ENCODE data around the gene INTS14.
"Not testable (repeated sequence)": the region's sequence is repeated elsewhere in the genome, so short reads cannot be mapped to it uniquely, and the experiment has no call there.

INTS14 gene

DNA sequence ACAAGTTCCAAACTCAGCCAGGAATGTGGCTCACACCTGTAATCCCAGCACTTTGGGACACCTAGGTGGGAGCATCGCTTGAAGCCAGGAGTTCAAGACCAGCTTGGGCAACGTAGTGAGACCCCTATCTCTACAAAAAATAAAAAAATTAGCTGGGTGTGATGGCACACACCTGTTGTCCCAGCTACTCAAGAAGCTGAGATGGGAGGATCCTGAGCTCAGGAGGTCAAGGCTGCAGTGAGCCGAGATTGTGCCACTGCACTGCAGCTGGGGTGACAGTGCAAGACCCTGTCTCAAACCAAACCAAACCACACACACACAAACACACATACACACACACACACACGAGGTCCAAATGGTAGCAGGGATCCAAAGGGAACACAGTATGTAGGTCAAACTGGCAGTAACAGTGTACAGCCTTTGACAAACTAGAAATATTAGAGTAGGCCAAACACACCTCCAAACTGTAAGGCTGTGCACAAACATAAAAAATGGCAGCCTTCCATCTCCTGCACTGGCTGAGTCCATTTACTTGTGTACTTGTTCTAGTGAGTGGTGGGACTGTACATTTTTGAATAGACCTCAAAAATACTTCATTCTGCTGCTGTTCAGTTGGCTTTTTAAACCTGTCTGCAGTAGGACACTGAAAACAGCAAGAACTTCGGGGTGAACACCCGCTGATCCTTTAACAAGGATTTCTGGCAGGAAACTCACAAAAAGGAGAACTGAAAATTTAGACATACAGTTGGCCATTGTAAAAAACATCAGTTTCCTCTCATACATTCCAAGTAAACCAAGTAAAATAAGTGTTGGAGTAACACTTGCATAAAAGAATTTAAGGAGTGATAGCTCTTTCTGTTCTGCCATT lies 33.6 kb downstream of the INTS14 start:
- peak; percentile 15 for DNase-seq

DNA sequence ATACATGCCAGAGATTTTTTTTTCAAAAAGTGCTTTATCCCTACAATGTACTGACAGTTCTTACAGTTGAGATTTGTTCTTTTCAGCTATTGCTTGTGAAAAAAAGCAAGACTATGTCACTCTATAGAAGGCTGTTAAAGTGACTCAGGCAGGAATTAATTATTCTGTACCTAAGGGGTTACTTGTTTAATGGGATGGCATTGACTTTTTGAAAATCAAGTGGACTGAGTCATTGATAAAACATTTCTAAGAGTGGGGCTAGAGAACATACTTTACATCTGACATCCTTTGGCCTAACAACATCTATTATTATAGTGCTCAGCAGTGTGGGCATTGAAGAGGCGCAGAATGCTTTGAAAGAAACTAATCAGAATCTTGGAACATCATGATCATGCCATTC lies 34.3 kb downstream of the INTS14 start:
- no peak for DNase-seq

DNA sequence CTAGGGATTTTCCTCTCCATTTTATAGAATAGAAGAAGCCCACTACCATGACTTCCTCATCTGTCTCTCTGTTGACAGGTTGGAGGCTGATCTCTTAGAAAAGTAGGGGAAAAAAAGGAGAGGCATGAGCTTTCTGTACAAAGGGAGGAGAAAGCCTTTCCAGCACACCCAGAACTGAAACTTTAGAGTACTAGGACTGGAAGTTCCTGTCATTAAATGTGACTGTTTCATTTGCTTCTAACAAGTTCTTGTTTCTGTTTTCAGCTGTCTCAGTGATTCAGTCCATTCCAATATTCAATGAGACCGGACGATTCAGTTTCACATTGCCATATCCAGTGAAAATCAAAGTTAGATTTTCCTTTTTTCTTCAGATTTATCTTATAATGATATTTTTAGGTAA lies 39.0 kb downstream of the INTS14 start:
- DNase-seq = no peak

DNA sequence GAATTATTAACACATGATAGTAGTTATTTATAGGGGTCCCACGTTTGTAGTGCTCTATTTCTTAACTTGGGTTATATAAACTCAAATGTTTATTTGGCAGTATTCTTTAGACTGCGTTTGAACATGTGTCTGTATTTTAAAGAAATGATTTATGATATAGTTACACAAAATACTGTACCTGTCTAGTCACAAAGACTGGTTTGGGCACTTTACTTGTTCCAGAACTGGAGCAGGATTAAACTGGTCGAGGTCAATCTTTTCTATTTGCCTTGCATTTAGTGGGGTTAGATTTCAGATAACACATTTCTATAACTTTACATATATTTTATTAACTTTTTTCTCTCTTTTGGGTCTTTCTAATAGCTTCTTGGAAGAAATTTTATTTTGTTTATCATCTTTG lies 41.2 kb downstream of the INTS14 start:
- no peak for DNase-seq

DNA sequence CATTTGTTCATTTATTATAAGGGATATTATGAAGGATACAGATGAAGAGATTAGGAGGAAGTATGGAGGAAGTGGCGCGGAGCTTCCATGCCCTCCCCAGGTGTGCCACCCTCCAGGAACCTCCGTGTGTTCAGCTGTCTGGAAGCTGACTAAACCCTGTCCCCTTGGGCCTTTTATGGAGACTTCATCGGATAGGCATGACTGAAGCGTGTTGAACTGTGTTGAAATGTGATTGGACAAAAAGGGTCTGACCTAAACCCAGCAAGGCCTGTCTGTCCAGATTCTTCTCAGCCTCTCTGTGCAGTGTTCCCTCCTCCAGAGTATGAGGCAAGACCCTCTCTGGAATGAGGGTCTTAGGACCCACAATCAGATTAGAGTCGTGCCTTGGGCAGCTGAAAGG lies 49.0 kb downstream of the INTS14 start:
- DNase-seq = no peak

DNA sequence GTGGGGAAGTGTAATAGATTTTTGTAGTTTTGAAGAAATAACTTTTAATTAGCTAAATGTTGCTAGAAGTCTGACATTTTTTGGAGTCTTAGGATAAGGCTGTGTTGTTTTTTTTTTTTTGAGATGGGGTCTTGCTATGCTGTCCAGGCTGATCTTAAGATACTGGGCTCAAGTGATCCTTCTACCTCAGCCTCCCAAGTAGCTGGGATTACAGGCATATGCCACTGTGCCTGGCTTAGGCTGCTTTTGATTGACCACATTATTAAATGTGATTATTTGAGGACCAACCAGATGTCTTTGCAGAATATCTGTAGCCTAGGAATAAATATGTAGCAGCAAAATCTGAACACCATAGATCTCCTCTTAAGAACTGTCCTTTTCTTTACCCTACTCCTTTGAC lies 51.0 kb downstream of the INTS14 start:
- DNase-seq = no peak

DNA sequence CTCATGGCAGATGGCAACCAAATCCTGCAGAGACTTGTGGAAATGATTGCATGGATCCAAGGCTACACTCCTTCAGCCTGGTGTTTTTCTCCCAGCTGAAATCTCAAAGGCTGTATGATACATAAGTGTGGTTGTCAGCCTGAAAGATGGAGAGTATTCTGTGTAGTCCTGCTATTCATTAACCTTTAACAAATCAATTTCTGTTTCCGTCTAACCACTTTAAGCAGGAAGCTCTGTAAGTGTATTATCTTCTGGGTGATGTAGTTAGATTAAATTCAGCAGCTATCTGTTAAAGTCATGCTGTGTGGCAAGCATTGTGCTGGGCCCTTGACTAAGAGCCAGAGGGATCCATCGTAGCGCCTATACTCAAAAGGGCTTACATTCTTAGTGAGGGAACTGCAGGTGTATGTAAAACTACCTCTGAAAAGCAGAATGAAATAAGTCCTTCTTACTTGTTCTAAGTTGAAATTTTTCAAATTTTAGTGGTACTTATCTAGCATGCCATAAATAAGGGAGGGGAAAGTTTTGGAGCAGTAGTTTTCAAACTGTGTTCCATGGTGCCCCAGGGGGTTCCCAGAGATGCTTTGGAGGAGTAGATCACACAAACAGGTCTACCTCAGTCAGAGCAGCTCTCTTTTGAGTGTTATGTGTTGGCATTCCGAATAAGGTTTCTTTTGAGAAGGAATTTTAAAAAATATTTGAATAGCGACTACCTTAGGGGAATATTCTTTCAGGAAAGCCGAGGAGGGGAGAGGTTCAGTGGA lies 51.8 kb downstream of the INTS14 start:
- DNase-seq = no peak

DNA sequence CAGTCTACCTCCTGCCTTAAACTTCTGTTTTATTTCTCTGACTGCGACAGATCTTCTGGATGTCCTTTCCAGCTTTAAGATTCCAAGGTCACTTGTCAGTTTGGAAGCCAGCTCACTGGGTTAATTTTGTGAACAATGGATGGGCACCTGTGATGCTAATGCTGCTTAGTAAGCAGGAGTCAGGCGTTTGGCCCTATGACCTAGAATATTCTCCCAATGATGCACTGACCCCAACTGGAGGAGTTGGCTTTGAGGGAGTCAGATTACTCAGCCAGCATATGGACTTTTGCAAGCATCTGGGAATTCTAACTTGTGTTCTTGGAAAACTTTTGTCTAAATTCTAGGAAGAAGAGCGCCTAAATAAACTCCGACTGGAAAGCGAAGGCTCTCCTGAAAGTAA lies 52.6 kb downstream of the INTS14 start:
- DNase-seq = no peak

DNA sequence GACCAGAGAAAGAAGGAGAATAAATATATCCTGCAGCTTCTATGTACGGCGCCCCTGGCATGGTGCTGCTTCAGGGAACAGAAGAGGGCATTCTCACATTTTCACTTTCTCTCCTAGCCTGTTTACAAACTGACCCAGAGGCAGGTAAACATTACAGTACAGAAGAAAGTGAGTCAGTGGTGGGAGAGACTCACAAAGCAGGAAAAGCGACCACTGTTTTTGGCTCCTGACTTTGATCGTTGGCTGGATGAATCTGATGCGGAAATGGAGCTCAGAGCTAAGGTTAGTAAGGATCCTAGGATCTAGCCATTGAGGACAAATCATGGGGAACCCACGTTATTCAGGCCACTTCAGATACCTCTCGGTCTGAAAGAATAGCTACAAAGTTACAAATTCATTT lies 54.3 kb downstream of the INTS14 start:
- no peak for DNase-seq

DNA sequence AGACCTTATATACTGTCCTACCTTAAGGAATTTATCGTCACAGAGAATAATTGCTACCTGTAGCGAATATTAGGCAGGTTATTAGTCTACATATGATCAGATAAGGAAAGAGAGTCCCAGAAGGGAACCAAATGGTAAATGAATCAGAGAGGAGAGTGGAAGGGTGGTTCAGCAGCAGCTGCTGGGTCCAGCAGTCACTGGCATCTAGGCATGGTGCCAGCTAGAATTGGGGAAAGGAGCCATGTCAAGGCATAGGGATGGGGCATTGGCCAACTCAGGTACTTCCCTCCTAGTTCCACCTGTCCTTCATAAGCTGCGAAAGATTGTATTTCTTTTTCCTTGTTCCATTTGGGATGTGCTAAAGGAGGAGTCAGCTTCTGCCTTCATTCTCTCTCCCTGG lies 57.2 kb downstream of the INTS14 start:
- DNase-seq = no peak

DNA sequence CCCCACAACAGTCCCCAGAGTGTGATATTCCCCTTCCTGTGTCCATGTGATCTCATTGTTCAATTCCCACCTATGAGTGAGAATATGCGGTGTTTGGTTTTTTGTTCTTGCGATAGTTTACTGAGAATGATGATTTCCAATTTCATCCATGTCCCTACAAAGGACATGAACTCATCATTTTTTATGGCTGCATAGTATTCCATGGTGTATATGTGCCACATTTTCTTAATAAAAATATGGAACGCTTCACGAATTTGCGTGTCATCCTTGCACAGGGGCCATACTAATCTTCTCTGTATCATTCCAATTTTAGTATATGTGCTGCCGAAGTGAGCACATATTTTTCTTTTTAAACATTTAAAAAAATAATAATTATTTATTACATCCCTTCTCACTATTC lies 58.1 kb downstream of the INTS14 start:
- not testable (repeated sequence) for DNase-seq

DNA sequence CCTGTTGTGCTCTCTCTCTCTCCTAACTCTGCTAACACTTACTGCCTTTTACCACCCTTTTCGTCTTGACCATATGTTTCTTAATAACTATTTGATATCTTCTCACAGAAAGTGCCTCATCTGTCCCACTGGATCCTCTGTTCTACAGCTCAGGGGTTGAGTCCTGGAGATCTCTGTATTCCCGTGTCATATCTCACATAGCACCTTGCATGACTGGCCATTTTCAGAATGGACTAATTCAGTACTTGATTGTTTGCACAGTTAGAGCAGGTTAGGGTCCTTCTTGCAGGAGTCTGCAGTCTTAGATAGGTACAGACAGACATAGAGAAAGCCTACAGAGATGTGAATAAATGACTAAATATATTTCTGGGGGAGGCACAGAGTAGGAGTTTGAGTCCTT lies 59.7 kb downstream of the INTS14 start:
- peak; percentile 72 for DNase-seq

DNA sequence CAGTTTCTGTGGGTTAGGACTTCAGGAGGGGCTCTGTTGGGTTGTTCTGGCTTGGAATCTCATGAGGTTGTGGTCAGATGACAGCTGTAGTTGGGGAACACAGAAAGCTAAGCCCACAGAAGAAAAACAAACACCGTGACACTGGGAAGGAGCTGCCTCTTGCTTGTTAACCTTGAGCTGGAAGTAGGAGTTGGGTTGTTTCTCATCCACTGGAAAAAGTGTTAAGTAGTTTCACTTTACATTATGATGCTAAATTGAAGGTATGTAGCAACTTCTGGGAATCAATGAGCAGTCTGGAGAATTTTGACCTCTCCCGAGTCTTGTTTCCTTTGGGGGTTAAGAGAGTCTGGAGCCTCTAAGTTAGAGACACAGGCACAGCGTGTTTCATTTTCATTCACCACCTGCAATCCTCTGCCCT lies 60.2 kb downstream of the INTS14 start:
- DNase-seq = peak; percentile 37

DNA sequence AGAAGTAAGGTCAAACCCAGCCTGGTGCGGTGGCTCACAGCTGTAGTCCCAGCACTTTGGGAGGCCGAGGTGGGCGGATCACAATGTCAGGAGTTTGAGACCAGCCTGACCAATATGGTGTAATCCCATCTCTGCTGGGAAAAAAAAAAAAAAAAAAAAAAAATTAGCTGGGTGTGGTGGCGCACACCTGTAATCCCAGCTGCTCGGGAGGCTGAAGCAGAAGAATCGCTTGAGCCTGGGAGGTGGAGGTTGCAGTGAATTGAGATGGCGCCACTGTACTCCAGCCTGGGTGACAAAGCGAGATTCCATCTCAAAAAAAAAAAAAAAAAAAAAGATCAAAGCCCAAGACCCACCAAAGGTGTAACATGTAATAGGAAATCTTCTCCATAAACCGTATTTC lies 61.6 kb downstream of the INTS14 start:
- not testable (repeated sequence) for DNase-seq

DNA sequence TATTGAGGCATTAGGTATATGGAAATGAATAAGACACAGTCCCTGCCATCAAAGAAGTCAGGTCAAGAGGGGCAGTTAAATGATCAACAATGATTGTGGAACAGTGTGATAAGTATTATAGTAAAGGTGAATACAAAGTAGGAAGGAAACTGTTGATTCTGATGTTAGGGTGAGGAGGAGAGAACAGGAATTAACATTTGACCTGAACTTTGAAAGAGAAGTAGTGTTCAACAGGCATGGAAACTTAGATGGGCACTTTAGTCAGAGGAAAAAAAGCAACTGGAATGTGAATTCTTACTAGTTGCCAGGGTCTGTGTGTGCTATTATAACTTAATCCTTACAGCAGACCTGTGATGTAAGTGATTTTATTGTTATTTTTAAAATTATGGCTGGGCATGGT lies 63.1 kb downstream of the INTS14 start:
- DNase-seq = no peak

DNA sequence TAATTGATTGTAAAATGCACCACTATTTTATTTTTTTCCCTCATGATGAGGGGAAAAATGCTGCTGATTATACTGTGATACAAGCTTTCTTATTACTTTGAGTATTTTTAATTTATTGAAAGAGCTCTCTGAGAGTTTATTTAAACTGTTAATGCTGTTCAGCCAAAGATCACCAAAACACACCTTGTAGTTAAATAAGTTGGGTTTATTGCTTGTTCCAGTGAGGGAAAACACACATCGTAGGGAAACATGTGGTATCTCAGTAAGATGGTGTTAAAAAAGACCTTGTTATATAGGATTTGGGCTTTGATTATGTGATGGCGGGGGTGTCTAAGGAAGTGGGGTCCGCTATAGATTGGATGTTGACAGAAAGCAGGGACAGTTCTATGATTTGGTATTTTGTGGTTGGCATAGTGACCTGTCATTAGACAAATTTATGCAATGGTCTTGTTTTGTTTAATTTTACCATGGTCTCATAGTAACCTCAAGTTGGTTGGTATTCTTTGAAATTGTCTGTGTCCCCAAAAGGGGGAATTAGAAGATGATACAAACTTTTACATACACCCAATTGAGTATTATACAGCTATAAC lies 69.6 kb downstream of the INTS14 start:
- no peak for DNase-seq

DNA sequence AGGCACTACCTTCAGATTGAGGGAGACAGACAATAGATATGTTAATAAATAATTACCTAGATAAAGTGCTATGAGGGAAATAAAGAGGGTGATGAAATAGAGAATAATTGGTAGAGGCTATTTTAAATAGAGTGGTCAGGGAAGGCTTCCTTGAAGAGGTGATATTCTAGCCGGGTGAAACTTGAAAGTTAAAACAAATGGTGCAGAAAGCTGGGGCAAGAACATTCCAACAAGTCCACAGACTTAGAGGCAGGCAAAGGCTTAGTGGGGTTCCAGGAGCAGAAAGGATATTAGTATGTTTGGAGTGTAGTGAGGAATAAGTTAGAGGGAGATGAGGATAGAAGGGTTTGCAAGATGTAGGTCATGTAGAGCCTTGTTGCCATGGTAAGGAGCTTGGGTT lies 70.6 kb downstream of the INTS14 start:
- DNase-seq = no peak

DNA sequence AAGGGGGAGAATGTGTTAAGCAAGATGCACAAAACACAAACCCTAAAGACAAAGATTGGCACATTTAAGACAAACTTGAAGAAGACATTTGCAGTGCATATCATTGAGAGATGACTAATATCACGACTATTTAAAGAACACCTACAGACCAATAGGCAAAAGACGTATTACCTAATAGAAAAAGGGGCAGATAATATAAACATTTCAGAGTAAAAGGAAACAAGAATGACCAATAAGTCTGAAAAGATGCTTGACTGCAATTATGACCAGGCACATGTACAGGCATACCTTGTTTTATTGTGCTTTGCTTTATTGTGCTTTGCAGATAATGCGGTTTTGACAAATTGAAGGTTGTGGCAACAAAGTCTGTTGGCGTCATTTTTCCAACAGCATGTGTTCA lies 75.7 kb downstream of the INTS14 start:
- no peak for DNase-seq

DNA sequence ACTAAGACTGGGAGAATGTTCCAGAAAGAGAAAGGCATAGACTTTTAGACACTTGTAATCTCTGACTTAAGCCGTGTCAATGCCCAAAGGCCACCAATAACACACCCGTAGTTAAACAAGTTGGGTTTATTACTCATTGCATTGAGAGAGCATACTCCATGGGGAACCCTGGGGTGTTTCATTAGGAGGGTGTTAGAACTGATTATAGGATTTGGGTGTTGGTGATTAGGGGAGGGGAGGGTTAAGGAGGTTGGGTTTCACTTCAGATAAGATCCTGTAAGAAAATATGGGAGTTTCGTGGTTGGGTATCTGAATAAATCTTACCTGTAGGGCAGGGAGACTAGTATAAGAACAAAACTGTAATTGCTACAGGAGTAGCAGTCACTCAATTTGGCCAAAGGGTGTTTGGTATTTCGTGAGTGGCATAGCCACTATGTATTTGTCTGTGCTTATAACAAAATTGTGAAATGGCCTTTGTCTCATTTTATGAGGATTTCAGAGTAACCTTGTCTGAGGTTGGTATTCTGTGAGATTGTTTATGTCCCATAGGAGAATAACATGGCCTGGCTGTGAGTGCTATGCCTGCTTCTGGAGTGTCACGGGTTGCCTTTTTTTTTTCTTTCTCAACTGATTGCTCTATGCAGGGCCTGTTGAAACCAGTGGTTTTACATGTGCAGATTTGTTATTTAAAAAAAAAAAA lies 77.7 kb downstream of the INTS14 start:
- DNase-seq = peak; percentile 19

DNA sequence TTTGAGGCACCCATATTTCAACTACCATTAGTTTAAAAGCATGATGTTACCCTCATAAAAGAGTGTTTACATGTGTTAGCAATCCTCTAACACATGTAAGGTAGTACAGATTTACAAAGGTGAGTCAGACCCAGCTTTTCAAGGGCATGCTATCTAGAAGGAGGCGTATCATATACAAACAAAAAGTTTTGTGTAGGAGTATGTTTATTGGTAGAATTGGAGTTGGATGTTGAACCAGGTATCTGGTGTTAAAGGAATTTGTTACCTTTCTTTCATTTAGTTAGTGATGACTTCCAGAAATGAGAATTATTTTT lies 78.2 kb downstream of the INTS14 start:
- DNase-seq = peak; percentile 24

DNA sequence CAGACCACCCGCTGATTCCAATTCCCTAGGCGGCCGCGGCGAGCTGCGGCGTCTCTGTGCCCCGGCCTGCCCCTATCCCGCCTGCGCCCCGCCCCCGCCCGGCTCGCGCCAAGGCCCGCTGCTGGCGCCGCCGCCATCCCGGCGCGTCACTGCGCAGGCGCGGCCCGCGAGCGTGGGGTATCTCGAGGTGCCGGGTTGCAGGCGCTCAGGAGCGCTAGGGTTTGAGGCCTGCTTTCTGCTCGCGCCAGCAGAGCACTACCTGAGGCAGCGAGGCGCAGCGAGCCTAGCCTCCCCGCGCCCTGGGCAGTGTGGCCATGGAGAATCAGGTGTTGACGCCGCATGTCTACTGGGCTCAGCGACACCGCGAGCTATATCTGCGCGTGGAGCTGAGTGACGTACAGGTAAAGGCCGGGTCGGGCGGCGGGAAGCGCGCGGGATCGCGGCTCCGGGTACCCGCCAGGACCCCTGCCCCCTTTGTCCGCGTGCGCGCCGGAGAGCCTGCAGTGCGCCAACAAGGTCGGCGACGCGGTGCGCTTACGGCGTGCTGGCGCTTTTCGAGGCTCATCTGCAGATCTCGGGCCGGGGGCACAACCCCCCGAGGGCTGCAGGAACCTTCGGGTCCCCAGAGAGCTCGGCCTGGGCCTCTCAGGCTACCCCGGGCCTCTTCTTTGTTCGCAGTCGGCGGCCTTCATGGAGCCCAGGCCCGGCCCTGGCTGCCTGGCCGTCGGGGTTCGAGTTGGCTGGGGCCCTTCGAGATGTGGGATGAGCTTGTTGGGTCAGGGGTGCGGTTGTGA lies 80.4 kb downstream of the INTS14 start, which contains the start of gene HACD3:
Gene HACD3 (plus strand): TSS at position 146 of the 794 bp plus-strand sequence. CDS start 169 bp downstream, at position 315.
- peak; percentile 95 for DNase-seq

DNA sequence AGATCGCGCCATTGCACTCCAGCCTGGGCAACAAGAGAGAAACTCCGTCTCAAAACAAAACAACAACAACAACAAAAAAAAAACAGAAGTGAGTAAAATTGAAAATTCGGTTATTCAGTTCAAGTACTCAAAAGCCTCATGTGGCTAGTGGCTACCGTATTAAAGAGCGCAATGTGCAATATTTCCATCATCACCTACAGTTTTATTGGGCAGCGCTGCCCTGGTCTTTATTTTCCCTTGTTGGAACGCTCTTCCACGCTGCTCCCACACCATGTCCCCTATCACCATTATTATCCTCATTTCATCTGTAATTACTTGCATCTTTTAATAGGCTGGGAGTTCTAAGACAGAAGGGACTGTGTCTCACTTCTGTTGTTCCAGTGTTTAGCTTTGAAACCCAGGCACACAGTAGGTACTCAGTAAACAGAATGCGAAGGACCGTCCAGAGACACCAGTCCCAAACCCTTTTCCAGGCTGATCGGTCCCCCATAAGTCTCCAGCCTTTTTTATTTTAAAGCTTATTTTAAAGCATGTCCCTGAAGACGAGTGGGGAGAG lies 81.1 kb downstream of the INTS14 start:
- DNase-seq = no peak
